Measurements from ENCODE around the gene STIM2.
"Not testable (repeated sequence)": the region's sequence is repeated elsewhere in the genome, so short reads cannot be mapped to it uniquely, and the experiment has no call there.

Gene STIM2

DNA sequence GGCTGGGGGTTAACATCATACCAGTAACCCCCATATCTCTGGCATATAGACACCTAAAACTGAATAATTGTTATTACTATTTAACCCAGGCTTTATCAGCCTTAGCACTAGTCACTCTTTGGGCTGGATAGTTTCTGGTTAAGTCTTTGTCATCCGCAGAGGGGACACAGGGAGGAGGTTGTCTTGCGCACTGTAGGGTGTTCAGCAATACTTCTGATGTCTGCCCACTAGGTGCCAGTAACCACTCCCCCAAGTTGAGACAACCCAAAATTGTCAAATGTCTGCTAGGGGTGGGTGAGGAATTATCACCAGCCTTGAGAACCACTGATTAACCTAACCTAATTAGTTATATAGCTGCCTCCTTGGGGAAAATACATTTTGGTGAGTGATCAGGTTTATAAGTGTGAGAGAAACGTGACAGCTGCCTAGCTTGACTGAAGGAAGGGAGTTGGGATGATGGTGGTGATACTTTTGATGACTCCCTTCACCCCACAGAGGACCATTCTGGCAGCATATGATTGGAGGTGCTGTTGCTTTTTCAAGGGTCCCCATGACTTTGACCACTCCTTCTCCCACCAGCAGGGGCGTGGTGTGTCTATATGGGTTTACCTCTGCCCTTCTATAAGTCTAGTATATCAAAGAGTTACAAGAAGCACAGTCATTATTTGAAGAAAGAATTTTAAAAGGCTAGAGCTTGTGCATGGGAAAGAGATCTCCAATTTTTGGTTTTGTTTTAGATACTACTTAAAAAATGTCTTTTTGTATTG is 140.9 kb downstream of the STIM2 start:
- DNase-seq (ENCODE audit: low spot score) = no peak

DNA sequence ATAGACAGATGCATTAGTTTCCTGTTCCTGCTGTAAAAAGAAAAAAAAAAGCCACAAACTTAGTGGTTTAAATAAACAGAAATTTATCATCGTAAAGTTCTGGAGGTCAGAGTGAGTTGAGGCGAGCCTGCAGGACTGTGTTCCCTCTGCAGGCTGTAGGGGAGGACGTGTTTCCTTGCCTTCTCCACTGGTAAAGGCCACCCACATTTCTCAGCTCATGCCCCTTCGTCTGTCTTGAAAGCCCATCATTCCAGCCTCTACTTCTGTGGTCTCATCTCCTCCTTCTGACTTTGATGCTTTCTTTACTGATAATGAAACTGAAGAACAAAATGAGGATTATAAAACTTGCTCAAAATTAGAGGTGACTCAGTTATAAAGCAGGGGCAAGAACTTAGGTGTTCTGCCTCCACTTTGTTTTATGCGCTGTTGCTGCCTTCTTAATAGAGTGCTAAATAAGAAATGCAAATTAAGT is 143.0 kb downstream of the STIM2 start:
- DNase-seq (ENCODE audit: low spot score) = no peak

DNA sequence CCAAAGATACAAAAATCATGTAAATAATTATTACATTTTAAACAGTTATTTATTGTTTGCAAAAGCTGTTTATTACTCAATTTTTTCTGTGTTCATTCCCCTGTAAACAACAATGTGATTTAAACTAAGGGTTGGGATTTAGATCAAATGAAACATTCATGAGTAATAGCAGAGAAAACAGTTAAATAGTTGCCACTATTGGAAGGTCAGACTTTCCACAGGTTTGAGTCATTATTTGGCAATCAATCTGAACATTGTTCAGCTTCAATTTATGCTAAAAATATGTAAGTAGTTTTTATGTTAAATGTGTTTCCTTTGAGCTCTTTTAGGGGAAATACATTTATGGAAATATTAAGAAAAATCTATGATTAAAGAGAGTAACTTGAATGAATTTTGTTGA is 144.9 kb downstream of the STIM2 start:
- no peak for DNase-seq (ENCODE audit: low spot score)

DNA sequence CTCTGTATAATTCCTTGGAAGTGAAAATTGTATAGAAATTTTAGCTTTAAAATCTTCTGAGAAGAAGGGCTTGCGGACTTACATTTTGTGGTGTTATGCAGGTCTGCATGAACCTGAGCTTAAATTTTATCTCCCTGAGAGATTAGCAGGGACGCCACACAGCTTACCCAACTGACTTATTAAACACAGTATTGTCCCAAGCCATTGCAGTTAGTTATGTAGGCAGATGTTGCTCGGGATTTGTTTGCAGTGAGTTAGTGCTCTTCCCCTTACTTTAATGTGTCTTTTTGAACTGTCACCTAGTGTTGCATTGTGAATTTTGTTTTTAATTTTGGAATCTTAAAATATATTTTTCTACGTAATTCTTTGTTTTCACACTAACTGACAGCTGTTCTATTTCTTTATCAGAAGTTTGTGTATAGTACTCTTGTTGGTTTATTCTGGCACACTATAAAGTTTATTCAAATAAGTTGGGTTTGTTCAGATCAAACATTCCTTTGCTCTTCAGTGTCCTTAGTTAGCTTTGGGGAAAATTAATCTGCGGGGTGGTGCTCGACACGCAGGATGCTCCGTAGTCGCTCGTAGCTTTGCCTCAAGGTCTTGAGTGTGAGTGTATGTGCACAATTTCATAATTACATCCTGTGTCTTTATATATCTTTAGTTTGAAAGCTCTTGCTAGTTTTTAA is 145.4 kb downstream of the STIM2 start:
- no peak for DNase-seq (ENCODE audit: low spot score)

DNA sequence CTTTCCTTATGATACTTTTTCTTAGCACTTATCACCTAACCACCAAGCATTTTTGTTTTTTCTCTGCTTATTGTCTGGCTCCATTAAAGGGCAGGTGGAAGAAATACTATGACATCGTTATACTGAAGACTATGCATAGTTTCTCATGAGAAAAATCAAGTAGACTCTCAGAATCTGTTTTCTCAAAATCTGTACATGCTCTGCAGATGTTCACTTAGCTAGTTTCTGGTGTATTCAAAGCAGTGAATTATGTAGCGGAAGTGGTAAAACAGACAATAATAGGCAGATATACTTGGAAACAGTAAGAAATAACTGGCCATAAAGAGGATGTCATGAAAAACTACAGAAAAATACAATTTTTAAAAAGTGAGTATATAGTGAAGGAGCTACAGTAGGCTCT is 146.0 kb downstream of the STIM2 start:
- no peak for DNase-seq (ENCODE audit: low spot score)

DNA sequence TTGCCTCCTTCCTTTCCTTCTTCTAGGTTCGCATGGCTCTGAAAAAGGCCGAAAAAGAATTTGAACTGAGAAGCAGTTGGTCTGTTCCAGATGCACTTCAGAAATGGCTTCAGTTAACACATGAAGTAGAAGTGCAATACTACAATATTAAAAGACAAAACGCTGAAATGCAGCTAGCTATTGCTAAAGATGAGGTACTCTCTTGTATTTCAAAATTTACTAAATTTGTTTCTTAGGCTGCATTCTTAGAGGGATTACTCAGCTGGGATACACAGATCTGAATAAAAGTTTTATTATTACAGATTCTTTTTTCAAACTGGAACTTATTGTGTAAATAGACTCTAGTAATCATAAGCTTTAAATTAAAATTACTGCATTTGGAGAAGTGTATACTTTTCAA is 146.9 kb downstream of the STIM2 start:
- no peak for DNase-seq (ENCODE audit: low spot score)

DNA sequence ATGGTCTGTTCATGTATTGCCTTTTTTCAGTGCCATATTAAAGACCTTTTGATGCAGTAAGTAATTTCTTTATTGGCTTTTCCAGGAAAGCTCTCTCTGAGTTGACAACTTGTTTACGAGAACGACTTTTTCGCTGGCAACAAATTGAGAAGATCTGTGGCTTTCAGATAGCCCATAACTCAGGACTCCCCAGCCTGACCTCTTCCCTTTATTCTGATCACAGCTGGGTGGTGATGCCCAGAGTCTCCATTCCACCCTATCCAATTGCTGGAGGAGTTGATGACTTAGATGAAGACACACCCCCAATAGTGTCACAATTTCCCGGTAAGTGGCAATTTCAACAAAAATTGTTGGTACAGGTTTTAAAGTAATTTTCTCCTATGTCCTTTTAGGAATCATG is 148.0 kb downstream of the STIM2 start:
- DNase-seq (ENCODE audit: low spot score) = no peak

DNA sequence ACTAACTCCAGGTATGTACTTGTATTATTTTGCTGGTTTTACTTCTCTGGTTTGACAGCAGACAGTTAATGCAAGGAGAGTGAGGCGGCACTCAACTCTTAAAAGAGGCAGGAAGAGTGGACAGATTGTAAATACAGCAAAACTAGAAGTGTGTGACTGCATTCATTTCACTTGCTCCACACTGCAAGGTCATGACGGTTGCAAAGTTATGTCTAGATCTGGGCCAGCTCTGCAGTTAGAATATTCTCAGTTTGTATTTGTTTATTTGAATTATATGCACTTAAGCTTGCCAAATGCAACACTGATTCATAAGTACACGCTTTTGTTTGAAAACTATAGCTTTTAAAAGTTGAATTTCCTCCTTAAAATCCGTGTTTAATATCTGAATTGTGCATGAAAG is 148.9 kb downstream of the STIM2 start:
- DNase-seq (ENCODE audit: low spot score) = no peak

DNA sequence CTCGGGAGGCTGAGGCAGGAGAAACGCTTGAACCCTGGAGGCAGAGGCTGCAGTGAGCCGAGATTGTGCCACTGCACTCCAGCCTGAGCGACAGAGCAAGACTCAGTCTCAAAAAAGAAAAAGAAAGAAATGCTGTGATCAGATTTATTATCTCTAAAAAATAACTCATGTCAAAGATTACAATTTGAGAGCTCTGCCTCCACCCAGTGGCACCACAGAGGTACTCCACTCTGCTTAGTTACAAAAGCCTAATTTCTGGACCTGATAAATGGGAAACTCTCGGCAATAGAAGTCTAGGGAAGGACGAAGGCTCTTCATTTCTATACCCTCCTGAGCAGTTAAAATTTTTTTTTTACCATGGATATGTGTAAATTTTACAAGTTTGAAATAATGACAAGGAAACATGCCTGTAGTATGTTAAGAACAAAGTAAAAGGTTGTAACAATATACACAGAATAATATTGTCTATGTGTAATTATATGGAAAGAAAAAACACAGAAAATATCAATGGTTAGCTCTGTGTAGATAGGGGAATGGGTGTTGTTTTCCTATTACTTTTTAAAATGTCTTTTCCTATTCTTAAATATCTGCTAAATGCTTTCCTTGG is 149.8 kb downstream of the STIM2 start:
- no peak for DNase-seq (ENCODE audit: low spot score)

DNA sequence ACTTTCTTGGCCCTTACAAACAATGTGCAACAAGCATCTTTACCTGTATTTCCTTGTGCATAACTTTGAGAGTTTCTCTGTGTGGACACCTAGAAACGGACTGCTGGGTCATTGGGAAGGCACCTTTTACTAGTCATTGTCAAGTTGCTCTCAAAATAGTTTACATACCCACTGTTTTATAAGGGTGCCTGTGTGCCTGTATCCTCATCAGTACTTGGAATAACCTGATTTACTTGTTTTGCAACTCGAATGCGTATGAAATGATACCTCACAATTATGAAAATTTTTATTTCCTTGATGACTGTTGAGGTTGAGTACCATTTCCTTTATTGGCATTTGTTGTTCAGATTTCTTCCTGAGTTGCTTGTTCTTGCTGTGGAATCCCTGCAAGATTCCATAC is 150.8 kb downstream of the STIM2 start:
- no peak for DNase-seq (ENCODE audit: low spot score)

DNA sequence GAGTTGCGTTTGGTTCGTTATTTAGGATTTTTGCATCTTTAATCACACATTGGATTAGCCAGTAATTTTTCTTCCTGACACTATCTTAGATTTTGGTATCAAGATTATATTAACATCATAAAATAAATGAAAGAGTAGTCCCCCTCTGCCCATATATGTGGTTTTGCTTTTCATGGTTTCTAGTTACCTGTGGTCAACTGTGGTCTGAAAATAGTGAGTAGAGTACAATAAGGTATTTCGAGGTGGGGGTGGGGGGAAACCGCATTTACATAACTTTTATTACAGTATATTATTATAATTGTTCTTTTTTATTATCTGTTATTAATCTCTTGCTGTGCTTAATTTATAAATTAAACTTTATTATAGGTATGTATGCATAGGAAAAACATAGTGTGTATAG is 152.4 kb downstream of the STIM2 start:
- no peak for DNase-seq (ENCODE audit: low spot score)

DNA sequence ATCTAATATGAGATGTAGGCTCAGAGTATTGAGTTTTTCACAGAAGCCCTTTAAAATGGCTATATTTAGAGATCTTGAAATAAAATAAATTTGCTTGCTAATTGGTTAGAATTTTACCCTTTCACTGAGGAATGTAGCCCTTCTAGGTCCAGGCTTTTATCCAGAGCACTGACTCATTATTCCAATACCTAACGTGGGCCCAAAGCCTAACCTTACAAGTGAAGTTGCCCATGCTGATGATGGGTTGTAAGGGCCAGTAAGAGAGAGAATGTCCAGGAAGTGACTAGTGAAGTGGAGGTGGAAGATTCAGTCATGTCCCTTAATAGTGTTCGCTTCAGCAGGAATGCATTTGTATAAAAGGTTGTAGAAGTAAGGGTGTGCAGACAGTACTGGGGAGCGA is 155.9 kb downstream of the STIM2 start:
- no peak for DNase-seq (ENCODE audit: low spot score)

DNA sequence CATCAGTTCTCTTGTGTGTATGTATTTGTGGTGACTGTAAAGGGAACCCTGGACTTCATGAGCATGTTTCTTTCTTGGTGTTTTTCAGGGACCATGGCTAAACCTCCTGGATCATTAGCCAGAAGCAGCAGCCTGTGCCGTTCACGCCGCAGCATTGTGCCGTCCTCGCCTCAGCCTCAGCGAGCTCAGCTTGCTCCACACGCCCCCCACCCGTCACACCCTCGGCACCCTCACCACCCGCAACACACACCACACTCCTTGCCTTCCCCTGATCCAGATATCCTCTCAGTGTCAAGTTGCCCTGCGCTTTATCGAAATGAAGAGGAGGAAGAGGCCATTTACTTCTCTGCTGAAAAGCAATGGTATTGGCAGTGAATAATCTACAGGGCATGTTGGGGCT is 157.0 kb downstream of the STIM2 start:
- DNase-seq (ENCODE audit: low spot score) = no peak

DNA sequence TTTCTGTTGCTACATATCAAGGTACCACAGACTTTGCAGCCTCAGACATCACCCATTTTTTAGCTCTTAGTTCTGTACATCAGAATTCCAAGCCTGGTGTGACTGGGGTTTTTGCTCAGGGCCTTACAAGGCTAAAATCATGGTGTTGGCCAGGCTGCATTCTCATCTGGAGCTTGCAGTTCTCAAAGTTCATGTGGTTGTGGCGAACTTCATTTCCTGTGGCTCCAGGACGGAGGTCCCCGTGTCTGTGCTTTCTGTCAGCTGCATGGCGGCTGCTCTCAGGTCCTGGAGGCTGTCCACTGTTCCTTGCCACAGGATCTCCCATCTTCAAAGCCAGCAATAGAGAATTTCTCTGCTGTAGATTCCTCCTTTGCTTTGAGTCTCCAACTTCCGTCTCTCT is 157.4 kb downstream of the STIM2 start:
- no peak for DNase-seq (ENCODE audit: low spot score)

DNA sequence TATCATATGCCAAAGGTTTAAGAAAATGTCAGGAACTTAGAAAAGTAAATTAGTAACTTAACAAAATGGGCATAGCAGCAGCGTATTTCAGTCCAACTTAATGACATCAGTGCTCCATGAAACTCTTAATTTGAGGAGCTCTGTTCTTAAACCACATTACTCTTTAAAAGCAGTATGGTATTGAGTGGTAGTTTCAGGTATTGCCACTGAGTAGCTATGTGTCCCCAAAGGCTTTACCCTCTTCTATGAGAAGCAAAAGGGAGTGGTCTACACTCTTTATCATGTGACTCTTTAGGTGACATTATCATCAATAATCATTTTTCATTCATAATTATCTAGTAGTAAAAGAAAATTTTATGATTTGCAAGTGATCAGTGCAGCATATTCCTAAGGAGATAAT is 158.3 kb downstream of the STIM2 start:
- no peak for DNase-seq (ENCODE audit: low spot score)

DNA sequence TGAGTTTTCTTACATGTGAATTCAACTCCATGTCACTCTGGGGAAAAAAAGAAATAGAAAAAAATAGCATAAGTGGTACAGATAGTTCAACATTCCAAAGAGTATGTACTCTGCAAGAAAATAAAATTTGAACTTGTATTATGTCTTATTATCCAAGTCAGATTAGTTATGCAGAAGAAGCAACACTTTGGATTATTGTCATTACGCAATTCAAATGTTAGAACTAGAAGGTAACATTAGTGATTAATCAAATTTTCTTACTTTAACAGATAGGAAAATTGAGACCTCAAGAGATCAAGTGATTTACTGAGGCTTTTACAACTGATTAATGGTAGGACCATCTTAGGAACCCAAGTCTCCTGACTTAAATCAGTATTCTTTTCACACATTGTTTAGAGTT is 159.1 kb downstream of the STIM2 start:
- no peak for DNase-seq (ENCODE audit: low spot score)

DNA sequence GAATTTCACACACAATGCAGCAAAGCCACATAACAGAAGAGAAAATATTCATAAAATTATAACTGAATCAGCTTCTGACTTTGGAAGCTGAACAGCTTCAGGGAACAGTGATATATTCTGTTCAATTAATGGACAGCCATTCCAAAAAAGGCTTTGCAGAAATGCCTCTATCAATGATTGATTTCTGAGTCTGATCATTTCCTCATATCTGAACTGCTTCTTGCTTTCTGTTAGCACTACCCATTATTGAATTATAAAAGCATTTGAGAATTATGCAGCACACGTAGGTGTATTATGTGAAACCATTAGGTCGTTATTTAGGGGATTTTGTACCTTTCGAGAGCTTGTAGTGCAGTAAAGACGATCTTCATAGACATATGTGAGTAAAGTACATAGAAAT is 159.6 kb downstream of the STIM2 start:
- no peak for DNase-seq (ENCODE audit: low spot score)

DNA sequence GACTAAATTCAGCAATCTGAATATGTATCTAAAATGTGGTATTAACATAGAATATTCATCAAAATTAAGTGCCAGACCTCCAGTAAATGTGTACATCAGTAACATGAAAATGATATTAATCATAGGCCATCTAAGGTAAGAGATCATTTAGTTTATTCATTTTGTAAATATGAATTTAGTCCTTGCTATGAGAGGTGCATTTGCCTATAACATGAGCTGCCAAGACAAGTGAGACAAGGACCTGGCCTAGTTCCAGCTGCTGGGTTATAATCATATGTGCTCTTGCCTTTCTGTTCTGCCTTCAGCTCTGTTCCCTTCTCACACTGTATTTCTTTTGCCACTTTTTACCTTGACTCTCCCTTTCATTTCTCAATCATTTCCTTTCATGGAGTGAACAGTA is 160.0 kb downstream of the STIM2 start:
- no peak for DNase-seq (ENCODE audit: low spot score)

DNA sequence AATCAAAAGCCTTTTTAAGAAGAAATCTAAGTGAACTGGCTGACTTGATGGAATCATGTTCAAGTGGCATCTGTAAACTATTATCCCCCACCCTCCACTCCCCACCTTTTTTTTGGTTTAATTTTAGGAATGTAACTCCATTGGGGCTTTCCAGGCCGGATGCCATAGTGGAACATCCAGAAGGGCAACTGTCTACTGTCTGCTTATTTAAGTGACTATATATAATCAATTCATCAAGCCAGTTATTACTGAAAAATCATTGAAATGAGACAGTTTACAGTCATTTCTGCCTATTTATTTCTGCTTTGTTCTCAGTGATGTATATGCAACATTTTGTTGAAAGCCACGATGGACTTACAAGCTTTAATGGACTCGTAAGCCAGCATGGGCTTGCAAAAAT is 162.3 kb downstream of the STIM2 start:
- DNase-seq (ENCODE audit: low spot score) = no peak

DNA sequence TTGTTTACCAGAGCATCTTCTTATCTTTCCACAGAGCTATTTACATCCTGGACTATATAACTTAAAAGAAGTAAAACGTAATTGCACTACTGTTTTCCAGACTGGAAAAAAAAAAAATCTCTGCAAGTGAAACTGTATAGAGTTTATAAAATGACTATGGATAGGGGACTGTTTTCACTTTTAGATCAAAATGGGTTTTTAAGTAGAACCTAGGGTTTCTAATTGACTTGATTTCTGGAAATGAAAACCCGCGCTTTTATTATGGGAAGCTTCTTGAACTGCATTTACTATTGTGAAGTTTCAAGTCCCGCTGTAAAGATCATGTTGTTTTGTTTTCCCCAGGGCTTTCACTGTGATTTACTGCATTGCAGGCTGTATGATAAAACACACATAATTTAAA is 162.7 kb downstream of the STIM2 start:
- no peak for DNase-seq (ENCODE audit: low spot score)

DNA sequence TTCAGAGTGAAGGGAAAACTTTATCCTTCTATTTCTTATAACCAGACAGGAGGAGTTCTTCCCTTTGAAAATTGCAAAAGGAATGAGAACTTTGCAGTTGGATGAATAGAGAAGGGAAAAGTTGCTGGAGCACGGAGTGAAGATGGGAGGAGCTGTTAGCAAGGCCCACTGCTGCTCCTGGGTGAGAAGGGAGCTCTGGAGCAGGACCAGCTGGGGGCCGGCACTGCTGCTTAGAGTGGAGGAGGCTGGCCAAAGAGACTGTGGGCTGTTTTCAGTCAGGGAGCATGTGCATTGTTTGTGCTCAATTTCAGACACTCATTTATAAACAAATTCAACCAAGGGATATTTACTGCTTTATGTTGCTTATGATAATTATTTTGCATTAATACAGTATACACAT is 164.2 kb downstream of the STIM2 start:
- no peak for DNase-seq (ENCODE audit: low spot score)

DNA sequence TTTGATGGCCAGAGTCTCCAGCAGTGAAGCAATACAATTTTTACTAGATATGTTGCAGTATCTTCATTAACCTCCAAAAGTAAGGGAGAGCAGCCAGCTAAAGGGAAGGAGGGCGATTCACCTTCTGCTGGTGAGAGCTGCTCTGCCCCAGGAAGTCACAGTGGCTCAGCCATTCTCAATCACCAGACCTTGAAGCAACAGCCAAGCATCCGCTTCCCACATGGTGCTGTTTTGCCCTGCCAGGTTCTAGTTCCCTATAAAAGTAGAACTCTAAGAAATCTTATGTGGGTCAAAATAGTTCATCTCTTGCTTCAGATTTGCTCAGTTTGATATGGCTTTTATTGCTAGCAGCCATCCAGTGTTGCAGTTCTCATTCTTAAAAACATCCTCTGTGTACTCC is 166.8 kb downstream of the STIM2 start:
- no peak for DNase-seq (ENCODE audit: low spot score)

DNA sequence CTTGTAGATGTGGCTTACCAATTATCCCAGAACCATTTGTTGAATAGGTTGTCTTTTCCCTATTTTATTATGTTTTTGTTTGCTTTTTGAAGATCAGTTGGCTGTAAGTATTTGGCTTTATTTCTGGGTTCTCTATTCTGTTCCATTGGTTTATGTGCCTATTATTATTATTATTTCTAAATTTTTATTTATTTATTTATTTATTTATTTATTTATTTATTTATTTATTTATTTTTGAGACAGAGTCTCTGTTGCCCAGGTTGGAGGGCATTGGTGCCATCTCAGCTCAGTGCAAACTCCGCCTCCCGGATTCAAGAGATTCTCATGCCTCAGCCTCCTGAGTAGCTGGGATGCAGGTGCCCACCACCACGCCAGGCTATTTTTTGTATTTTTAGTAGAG is 174.5 kb downstream of the STIM2 start:
- not testable (repeated sequence) for DNase-seq (ENCODE audit: low spot score)

DNA sequence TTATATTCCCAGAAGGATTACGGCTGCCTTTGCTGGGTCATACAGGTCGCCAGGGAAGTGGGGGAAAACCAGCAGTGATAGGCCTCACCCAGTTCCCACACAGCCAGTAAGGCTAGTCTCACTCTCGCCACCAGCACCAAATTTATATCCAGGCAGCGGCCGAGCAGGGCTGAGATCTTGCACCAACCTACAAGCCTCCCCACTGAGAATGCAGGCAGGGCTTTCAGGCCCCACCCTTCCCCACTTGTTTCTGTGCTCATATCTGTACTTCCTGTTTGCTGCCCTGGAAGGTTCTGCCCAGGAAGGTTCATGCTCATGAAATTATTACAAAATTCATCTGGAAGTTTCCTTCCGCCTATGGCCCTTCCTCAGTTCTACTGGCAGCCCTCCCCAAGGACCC is 179.7 kb downstream of the STIM2 start:
- no peak for DNase-seq (ENCODE audit: low spot score)

Data from HuH-7.5 (cell line).